Measurements from ENCODE around the gene RTN4R. TPM values are rescaled to one million over a fixed set of nuclear protein-coding genes. Genes with fewer than 3 reads are reported as not detected.

Gene RTN4R
- total and polyA plus RNA-seq, 9 of the 15 experiments (the other 6 are each of a cell fraction or from before 2014, with no cell fraction given) = 0.04 to 2.8 (median 1.4) TPM; not detected in 3

GRCh38 chr22:20291249-20291586, 23.1 kb upstream of the RTN4R start (continued):
- peak; percentile 54; the same call in 1 of the 2 replicates for TF ChIP-seq ATF2 (CRISPR knock-in tag; IDR thresholded peaks at IDR 0.05)
- TF ChIP-seq, protein P1, sequence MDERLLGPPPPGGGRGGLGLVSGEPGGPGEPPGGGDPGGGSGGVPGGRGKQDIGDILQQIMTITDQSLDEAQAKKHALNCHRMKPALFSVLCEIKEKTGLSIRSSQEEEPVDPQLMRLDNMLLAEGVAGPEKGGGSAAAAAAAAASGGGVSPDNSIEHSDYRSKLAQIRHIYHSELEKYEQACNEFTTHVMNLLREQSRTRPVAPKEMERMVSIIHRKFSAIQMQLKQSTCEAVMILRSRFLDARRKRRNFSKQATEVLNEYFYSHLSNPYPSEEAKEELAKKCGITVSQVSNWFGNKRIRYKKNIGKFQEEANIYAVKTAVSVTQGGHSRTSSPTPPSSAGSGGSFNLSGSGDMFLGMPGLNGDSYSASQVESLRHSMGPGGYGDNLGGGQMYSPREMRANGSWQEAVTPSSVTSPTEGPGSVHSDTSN (CRISPR knock-in tag; IDR thresholded peaks at IDR 0.05; ENCODE audit: low read depth) = no peak
- TF ChIP-seq, protein P1 (tag; conservative IDR thresholded peaks at IDR 0.05; ENCODE audit: low read depth) = no peak
- TF ChIP-seq TEAD4 (IDR thresholded peaks at IDR 0.05; ENCODE audit: low read length) = no peak
- TF ChIP-seq TEAD4 (CRISPR knock-in tag; IDR thresholded peaks at IDR 0.05; ENCODE audit: borderline replicate concordance) = peak; percentile 25; the same call in 1 of the 2 replicates
- TF ChIP-seq IRF2 (CRISPR knock-in tag; IDR thresholded peaks at IDR 0.05) = peak; percentile 7; the same call in 1 of the 2 replicates
- peak; percentile 63; the same call in 1 of the 2 replicates for TF ChIP-seq ZNF282 (CRISPR knock-in tag; IDR thresholded peaks at IDR 0.05)
- TF ChIP-seq NR0B1 (IDR thresholded peaks at IDR 0.05; ENCODE audit: partially characterized antibody) = no peak
- TF ChIP-seq NCOA1 (IDR thresholded peaks at IDR 0.05; ENCODE audit: low read depth) = no peak
- 0 out of 2 replicates have a peak, but pooled peaks have one; percentile 5 for TF ChIP-seq SMC3 (conservative IDR thresholded peaks at IDR 0.05; ENCODE audit: insufficient read depth, low read depth, low read length)

Data from K562 (cell line).